Activated CD4-positive, alpha-beta memory T cell treated with anti-CD3 and anti-CD28 coated beads for 36 hours (primary cell): ENCODE results near the gene RAN. TPM values are rescaled to one million over a fixed set of nuclear protein-coding genes. Genes with fewer than 3 reads are reported as not detected.
A peak's percentile ranks its signal among the peaks of the same experiment; 100 is the strongest.
"Not testable (repeated sequence)": the region's sequence is repeated elsewhere in the genome, so short reads cannot be mapped to it uniquely, and the experiment has no call there.

Experiments
- CTCF ChIA-PET: fragments of 350-600 bp; sonication (Branson Sonifier 250); formaldehyde crosslinking; loops from one replicate; lab custom pipeline; 2021; ENCODE audit warnings: antibody characterized with exemption, inconsistent platforms; lab: Charles Lee
- POLR2A ChIA-PET: fragments of 350-600 bp; sonication (Branson Sonifier 250); formaldehyde crosslinking; loops from one replicate; lab custom pipeline; 2021; ENCODE audit warnings: antibody characterized with exemption; lab: Charles Lee
- DNase-seq: peaks from one replicate; pipeline ENCODE4 v3.0.0-alpha.2; 2020
- H3K27ac Mint-ChIP-seq: one replicate; pipeline ENCODE4 v1.8.0; 2021; ENCODE audit warnings: mixed read lengths
- H3K27me3 Mint-ChIP-seq: one replicate; pipeline ENCODE4 v1.8.0; 2021; ENCODE audit warnings: mixed read lengths
- H3K36me3 Mint-ChIP-seq: one replicate; pipeline ENCODE4 v1.8.0; 2021; ENCODE audit warnings: mixed read lengths
- H3K4me1 Mint-ChIP-seq: one replicate; pipeline ENCODE4 v1.8.0; 2021; ENCODE audit warnings: low read depth, mixed read lengths
- H3K4me3 Mint-ChIP-seq: one replicate; pipeline ENCODE4 v1.8.0; 2021; ENCODE audit warnings: mild to moderate bottlenecking, mixed read lengths
- H3K9me3 Mint-ChIP-seq: one replicate; pipeline ENCODE4 v1.8.0; 2021; ENCODE audit warnings: mixed read lengths
- intact Hi-C: fragments of 100-400 bp; cut with micrococcal nuclease; formaldehyde crosslinking; loops from one replicate; pipeline ENCODE4 v1.15.1; 2023
- total RNA-seq, 2 experiments: library from RNA; stranded (reverse); gene quantifications; one replicate each; pipeline ENCODE4 v1.2.3, GENCODE V29; 2021

The RAN gene
- total RNA-seq, 2 experiments from 2014 or later = 2,100 to 2,144 TPM

DNA sequence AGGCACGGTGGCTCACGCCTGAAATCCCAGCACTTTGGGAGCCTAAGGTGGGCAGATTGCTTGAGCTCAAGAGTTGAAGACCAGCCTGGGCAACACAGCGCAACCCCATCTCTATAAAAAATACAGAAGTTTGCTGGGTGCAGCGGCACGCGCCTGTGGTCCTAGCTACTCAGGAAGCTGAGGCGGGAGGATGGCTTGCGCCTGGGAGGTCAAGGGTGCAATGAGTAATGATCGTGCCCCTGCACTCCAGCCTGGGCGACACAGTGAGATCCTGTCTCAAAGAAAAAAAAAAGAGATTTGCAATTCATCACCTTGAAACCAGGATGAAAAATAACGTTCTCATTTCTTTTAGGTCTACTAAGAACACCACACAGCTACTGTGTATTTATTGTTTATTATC is 36.9 kb upstream of the RAN start:
- CTCF ChIA-PET = interaction anchor here (0.6 to 4.2 kb wide), 3 partner anchors 9 to 119 kb away, joined by 3 to 37 read pairs (median 3); partner anchors contain the start of gene ADGRD1
- peaks cover 53% of the 10 kb centered on the region for H3K4me1 Mint-ChIP-seq
- H3K27ac Mint-ChIP-seq = no peak overlapping the region
- H3K9me3 Mint-ChIP-seq = no peaks in the 10 kb centered on the region
- intact Hi-C loops = no loop called here
- DNase-seq = no peak
- POLR2A ChIA-PET = interaction anchor here (0.6 kb wide), 1 partner anchor 17 kb away, joined by 3 read pairs; no protein-coding TSS in a partner anchor
- no peak overlapping the region for H3K4me3 Mint-ChIP-seq
- H3K36me3 Mint-ChIP-seq = no peaks in the 10 kb centered on the region
- no peaks in the 10 kb centered on the region for H3K27me3 Mint-ChIP-seq

DNA sequence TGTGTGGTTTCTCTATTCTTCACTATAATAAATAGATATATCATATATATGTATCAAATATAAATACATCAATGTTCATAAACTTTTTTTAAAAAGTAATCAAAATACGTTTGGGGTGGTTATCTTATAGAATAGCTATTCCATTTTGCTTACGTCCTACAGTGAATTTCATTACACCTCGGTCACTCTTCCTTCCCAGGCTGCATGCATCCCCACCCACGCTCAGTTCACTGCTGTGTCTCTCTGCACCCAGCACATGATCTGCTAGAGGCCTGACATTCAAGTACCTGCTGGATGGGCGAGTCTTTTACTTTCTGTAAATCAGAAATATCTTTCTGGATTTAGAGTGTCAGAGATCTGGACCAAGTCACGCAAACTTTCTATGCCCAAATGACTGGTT is 36.4 kb upstream of the RAN start:
- ChIA-PET CTCF (interaction anchor here (0.6 to 4.2 kb wide), 3 partner anchors 10 to 119 kb away, joined by 3 to 37 read pairs (median 3); partner anchors contain the start of gene ADGRD1), POLR2A (interaction anchor here (0.6 kb wide), 1 partner anchor 17 kb away, joined by 3 read pairs; no protein-coding TSS in a partner anchor)
- Mint-ChIP-seq H3K27me3 (no peaks in the 10 kb centered on the region), H3K4me1 (peaks cover 51% of the 10 kb centered on the region), H3K9me3 (no peaks in the 10 kb centered on the region), H3K36me3 (no peaks in the 10 kb centered on the region), H3K27ac (no peak overlapping the region), H3K4me3 (no peak overlapping the region)
- intact Hi-C loops = no loop called here
- DNase-seq = no peak

- CTCF ChIA-PET = interaction anchor here (1.2 to 4.2 kb wide), 4 partner anchors 13 to 64 kb away, joined by 3 to 37 read pairs (median 10); no protein-coding TSS in a partner anchor
- Mint-ChIP-seq H3K27me3 (no peaks in the 10 kb centered on the region), H3K27ac (no peak overlapping the region), H3K4me3 (peak overlapping the region; percentile 79), H3K36me3 (no peaks in the 10 kb centered on the region), H3K9me3 (no peaks in the 10 kb centered on the region), H3K4me1 (peaks cover 35% of the 10 kb centered on the region)
- peak; percentile 43 for DNase-seq
- intact Hi-C loops = loop anchor here (2.0 kb wide), 1 partner anchor 42 kb away; no protein-coding TSS in a partner anchor
- POLR2A ChIA-PET = interaction anchor here (2.6 kb wide), 1 partner anchor 32 kb away, joined by 6 read pairs; no protein-coding TSS in a partner anchor
Measured at GRCh38 chr12:130838284-130838950, 33.4 kb upstream of the RAN start.

- ChIA-PET CTCF (interaction anchor here (1.0 to 1.6 kb wide), 4 partner anchors 11 to 32 kb away, joined by 3 to 10 read pairs (median 6); no protein-coding TSS in a partner anchor), POLR2A (interaction anchor here (0.9 to 2.6 kb wide), 2 partner anchors 8 to 32 kb away, joined by 4 to 6 read pairs; no protein-coding TSS in a partner anchor)
- DNase-seq = peak; percentile 92
- Mint-ChIP-seq H3K9me3 (no peaks in the 10 kb centered on the region), H3K4me3 (peak within 1 kb of the TSS; percentile 79), H3K4me1 (peaks cover 35% of the 10 kb centered on the region), H3K36me3 (no peaks in the 10 kb centered on the region), H3K27ac (peak within 1 kb of the TSS; percentile 46), H3K27me3 (no peaks in the 10 kb centered on the region)
- intact Hi-C loops = loop anchor here (1.0 to 2.0 kb wide), 2 partner anchors 32 to 42 kb away; no protein-coding TSS in a partner anchor
Measured at GRCh38 chr12:130838951-130839769, 32.7 kb upstream of the RAN start, which contains the start of gene STX2. Gene STX2 (minus strand): TSS chr12:130839250. CDS start chr12:130839099, 151 bp downstream.

DNA sequence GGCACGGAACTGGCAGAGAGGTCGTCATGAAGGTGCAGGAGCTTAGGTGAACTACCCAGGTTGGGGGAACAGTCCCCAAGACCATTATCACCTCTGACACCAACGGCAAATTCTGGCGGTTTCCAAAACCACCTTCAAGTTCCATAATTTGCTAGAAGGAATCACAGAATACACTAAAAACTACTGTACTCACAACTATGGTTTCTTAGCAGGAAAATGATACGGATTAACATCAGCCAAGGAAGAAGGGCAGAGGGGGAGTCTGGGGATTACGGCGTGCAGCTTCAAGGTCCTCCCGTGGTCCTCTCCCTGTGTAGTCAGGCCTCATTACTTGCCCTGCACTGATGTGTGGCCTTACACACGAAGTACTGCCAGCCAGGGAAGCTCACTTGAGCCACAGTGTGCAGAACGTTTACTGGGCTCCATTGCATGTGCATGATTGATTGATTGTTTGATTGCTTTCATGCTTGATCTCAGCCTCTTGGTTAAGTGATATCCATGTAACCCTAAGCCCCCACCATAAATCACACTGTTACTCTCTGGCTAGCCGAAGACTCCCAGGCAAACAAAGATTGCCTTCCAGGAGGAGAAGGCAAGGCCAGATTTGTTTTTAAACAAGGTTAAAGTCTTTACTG is 32.0 kb upstream of the RAN start:
- Mint-ChIP-seq H3K36me3 (no peaks in the 10 kb centered on the region), H3K27me3 (no peaks in the 10 kb centered on the region), H3K4me1 (peaks cover 35% of the 10 kb centered on the region), H3K4me3 (peak overlapping the region; percentile 58), H3K9me3 (no peaks in the 10 kb centered on the region), H3K27ac (peak overlapping the region; percentile 46)
- ChIA-PET POLR2A (interaction anchor here (0.9 to 2.6 kb wide), 2 partner anchors 9 to 31 kb away, joined by 4 to 6 read pairs; no protein-coding TSS in a partner anchor), CTCF (interaction anchor here (1.0 to 1.6 kb wide), 3 partner anchors 10 to 31 kb away, joined by 3 to 8 read pairs (median 4); no protein-coding TSS in a partner anchor)
- intact Hi-C loops = loop anchor here (1.0 to 2.0 kb wide), 2 partner anchors 31 to 43 kb away; no protein-coding TSS in a partner anchor
- no peak for DNase-seq

GRCh38 chr12:130846369-130846768 is 25.5 kb upstream of the RAN start:
- intact Hi-C loops = no loop called here
- Mint-ChIP-seq H3K27me3 (no peaks in the 10 kb centered on the region), H3K36me3 (no peaks in the 10 kb centered on the region), H3K4me3 (no peak overlapping the region), H3K4me1 (no peaks in the 10 kb centered on the region), H3K9me3 (no peaks in the 10 kb centered on the region), H3K27ac (no peak overlapping the region)
- POLR2A ChIA-PET = interaction anchor here (1.4 kb wide), 1 partner anchor 24 kb away, joined by 4 read pairs; no protein-coding TSS in a partner anchor
- DNase-seq = no peak
- CTCF ChIA-PET = interaction anchor here (1.8 kb wide), 1 partner anchor 20 kb away, joined by 10 read pairs; no protein-coding TSS in a partner anchor

DNA sequence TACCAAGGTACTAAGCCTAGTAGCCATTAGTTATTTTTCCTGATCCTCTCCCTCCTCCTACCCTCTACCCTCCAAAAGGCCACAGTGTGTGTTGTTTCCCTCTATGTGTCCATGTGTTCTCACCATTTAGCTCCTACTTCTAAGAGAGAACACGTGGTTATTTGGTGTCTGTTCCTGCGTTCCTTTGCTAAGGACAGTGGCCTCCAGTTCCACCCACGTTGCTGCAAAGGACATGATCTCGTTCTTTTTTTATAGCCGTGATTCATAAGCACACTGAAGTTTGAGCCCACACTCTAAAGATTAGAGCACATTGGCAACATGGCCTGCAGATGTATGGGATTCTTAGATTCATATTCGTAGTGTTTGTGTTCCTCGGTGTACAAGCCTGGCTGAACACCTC is 24.8 kb upstream of the RAN start:
- ChIA-PET CTCF (no interaction called here), POLR2A (no interaction called here)
- Mint-ChIP-seq H3K36me3 (no peaks in the 10 kb centered on the region), H3K27me3 (no peaks in the 10 kb centered on the region), H3K27ac (no peak overlapping the region), H3K4me3 (no peak overlapping the region), H3K4me1 (no peaks in the 10 kb centered on the region), H3K9me3 (no peaks in the 10 kb centered on the region)
- intact Hi-C loops = no loop called here
- no peak for DNase-seq

DNA sequence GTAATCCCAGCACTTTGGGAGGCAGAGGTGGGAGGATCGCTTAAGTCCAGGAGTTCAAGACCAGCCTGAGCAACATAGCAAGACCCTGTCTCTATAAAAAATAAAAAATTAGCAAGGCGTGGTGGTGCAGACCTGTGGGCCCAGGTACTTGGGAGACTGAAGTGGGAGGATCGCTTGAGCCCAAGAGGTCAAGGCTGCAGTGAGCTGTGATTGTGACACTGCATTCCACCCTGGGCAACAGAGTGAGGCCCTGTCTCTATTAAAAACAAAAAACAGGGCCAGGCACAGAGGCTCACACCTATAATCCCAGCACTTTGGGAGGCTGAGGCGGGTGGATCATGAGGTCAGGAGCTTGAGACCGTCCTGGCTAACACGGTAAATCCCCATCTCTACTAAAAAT is 23.8 kb upstream of the RAN start:
- CTCF ChIA-PET = interaction anchor here (1.3 kb wide), 1 partner anchor 22 kb away, joined by 4 read pairs; no protein-coding TSS in a partner anchor
- H3K36me3 Mint-ChIP-seq, H3K27ac Mint-ChIP-seq, H3K27me3 Mint-ChIP-seq, intact Hi-C loops, H3K9me3 Mint-ChIP-seq, DNase-seq, H3K4me1 Mint-ChIP-seq, H3K4me3 Mint-ChIP-seq, POLR2A ChIA-PET: not testable (repeated sequence)

DNA sequence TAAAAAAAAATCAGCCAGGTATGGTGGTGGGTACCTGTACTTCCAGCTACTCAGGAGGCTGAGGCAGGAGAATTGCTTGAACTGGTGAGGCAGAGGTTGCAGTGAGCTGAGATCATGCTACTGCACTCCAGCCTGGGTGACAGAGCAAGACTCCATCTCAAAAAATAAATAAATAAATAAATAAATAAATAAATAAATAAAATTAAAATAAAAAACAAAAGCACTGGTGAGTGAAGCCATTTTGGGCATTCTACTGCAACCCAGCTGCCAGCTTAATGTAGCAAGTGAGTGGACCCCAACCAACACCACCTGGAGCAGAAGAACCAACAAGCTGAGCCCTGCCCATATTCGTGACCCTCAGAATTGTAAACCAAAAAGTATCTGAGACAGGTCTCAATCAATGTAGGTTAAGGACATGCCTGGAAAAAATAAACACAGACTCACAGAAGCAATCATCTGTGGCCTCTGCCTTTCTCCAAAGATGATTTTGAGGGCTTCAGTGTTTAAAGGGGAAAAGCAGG is 23.0 kb upstream of the RAN start:
- POLR2A ChIA-PET, H3K9me3 Mint-ChIP-seq, H3K4me3 Mint-ChIP-seq, H3K4me1 Mint-ChIP-seq, DNase-seq, H3K27me3 Mint-ChIP-seq, H3K36me3 Mint-ChIP-seq, intact Hi-C loops, H3K27ac Mint-ChIP-seq: not testable (repeated sequence)
- CTCF ChIA-PET = interaction anchor here (1.3 kb wide), 1 partner anchor 23 kb away, joined by 4 read pairs; no protein-coding TSS in a partner anchor

DNA sequence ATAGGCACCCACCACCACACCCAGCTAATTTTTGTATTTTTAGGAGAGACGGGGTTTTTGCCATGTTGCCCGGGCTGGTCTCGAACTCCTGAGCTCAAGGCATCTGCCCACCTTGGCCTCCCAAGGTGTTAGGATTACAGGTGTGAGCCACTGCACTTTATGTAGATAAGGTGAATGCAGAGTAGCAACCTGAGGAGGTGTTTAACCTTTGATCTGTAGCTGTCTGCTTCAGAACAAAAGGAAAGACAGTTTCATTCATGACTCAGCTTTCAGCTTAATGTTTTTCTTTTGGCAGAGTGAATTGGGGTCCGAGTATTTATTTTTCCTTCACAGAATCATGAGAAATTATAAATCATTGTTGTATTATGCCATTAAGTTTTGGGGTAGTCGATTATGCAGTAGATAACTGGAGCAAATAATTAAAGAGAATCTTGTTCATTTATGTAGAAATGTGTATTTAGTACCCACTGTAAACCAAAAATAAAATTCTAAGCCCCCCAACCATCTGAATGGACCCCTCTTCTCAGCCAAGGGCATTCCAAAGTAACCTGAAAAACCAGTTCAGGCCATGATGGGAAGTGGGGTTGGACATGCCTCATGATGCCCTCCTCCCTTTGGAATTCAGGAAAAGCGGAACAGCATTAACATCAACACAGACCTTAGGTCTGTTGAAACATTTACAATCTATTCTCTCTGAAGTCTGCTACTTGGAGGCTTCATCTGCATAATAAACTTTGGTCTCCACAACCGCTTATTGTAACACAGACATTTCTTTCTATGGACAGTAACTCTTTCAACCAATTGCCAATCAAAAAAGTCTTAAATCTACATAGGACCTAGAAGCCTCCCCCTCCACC is 22.1 kb upstream of the RAN start:
- ChIA-PET CTCF (interaction anchor here (0.8 kb wide), 1 partner anchor 10 kb away, joined by 3 read pairs; the partner anchor contains the start of gene STX2), POLR2A (no interaction called here)
- Mint-ChIP-seq H3K9me3 (no peaks in the 10 kb centered on the region), H3K27ac (no peak overlapping the region), H3K27me3 (no peaks in the 10 kb centered on the region), H3K36me3 (no peaks in the 10 kb centered on the region), H3K4me3 (no peak overlapping the region), H3K4me1 (no peaks in the 10 kb centered on the region)
- intact Hi-C loops = no loop called here
- DNase-seq = no peak
